Measurements from ENCODE around the gene TUT4.

- TF ChIP-seq CTCF (conservative IDR thresholded peaks at IDR 0.05): no peak
- no peak for TF ChIP-seq ZFX (IDR thresholded peaks at IDR 0.05)
Measured at GRCh38 chr1:52571783-52572182, 18.9 kb upstream of the TUT4 start.

Data from C4-2B (cell line).